ENCODE results near the gene AGBL4. TPM values are rescaled to one million over a fixed set of nuclear protein-coding genes. Genes with fewer than 3 reads are reported as not detected.

Gene AGBL4
- total and polyA plus RNA-seq, 7 donors: 0.01 to 0.05 TPM; not detected in 5

- Histone ChIP-seq H3K27ac (no peak overlapping the region), H3K4me1 (no peaks in the 10 kb centered on the region), H3K4me3 (no peak overlapping the region), H3K9me3 (no peaks in the 10 kb centered on the region), H3K36me3 (ENCODE audit: insufficient read depth in 1 of 2, low read depth in 1 of 2) (no peaks in the 10 kb centered on the region), H3K27me3 (ENCODE audit: insufficient read depth in 3 of 3, low read length in 2 of 3) (peaks cover 0 to 7% (median 0%) of the 10 kb centered on the region in 3 donors)
- no peak for ATAC-seq
- 81 to 89% (median 86%) methylated on average over 7 of the region's 7 CpGs for WGBS, 3 donors
- intact Hi-C loops (cut with DNase I): no loop called here
- DNase-seq: no peak
- no peak for TF ChIP-seq CTCF (IDR thresholded peaks at IDR 0.05)
Observed at GRCh38 chr1:48644190-48644900, 1379.4 kb downstream of the AGBL4 start.

- 86 to 100% (median 92%) methylated on average over 1 of the region's 1 CpG for WGBS, 3 donors
- DNase-seq (no peak), ATAC-seq (no peak)
- intact Hi-C loops (cut with DNase I): no loop called here
- no peak overlapping the region for H3K27ac ChIP-seq
- no peak for TF ChIP-seq CTCF (IDR thresholded peaks at IDR 0.05)
- no peaks in the 10 kb centered on the region for H3K36me3 ChIP-seq (ENCODE audit: insufficient read depth in 1 of 2, low read depth in 1 of 2)
- no peak overlapping the region for H3K4me3 ChIP-seq
- no peaks in the 10 kb centered on the region for H3K4me1 ChIP-seq
- H3K9me3 ChIP-seq: no peaks in the 10 kb centered on the region
- peaks cover 0 to 7% (median 0%) of the 10 kb centered on the region in 3 donors for H3K27me3 ChIP-seq (ENCODE audit: insufficient read depth in 3 of 3, low read length in 2 of 3)
Observed at GRCh38 chr1:48643193-48643592, 1380.6 kb downstream of the AGBL4 start.

- Histone ChIP-seq H3K27me3 (ENCODE audit: insufficient read depth in 3 of 3, low read length in 2 of 3) (peaks cover 0 to 7% (median 0%) of the 10 kb centered on the region in 3 donors), H3K4me3 (no peak overlapping the region), H3K4me1 (no peaks in the 10 kb centered on the region), H3K9me3 (no peaks in the 10 kb centered on the region), H3K36me3 (ENCODE audit: insufficient read depth in 1 of 2, low read depth in 1 of 2) (no peaks in the 10 kb centered on the region), H3K27ac (no peak overlapping the region)
- 85 to 88% (median 88%) methylated on average over 5 of the region's 5 CpGs for WGBS, 3 donors
- DNase-seq (no peak), ATAC-seq (no peak)
- intact Hi-C loops (cut with DNase I): no loop called here
- no peak for TF ChIP-seq CTCF (IDR thresholded peaks at IDR 0.05)
Observed at GRCh38 chr1:48640836-48641492, 1382.8 kb downstream of the AGBL4 start.

- ATAC-seq (no peak), DNase-seq (no peak)
- TF ChIP-seq CTCF (IDR thresholded peaks at IDR 0.05): no peak
- Histone ChIP-seq H3K27me3 (ENCODE audit: insufficient read depth in 3 of 3, low read length in 2 of 3) (no peaks in the 10 kb centered on the region), H3K4me3 (no peak overlapping the region), H3K4me1 (no peaks in the 10 kb centered on the region), H3K36me3 (ENCODE audit: insufficient read depth in 1 of 2, low read depth in 1 of 2) (no peaks in the 10 kb centered on the region), H3K27ac (no peak overlapping the region), H3K9me3 (no peaks in the 10 kb centered on the region)
- WGBS, 3 donors: 83 to 90% (median 85%) methylated on average over 3 of the region's 3 CpGs
- intact Hi-C loops (cut with DNase I): no loop called here
Observed at GRCh38 chr1:48629867-48630266, 1393.9 kb downstream of the AGBL4 start.

Data from psoas muscle (tissue), 8 donors.